ENCODE measurements around the gene DLG2.

Gene DLG2

DNA sequence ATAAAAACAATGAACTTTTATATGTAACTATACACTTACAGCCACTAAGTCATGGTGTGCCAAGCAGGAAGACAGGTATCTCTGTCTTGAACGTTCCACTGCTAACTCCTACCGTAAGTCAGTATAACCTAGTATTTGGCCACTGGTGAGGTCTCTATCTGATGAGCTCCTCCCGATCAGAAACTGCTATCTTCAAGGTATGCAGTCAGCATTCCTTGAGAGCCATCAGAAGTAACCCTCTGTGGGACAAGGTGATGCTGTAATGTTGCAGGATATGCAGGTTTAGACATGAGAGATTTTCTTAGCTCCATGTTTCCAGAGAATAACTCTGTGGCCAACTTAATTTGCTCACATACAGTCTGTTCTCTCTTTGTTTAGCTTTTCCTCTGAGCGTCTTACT is 1943.1 kb downstream of the DLG2 start:
- CTCF ChIA-PET, result no interaction called here

DNA sequence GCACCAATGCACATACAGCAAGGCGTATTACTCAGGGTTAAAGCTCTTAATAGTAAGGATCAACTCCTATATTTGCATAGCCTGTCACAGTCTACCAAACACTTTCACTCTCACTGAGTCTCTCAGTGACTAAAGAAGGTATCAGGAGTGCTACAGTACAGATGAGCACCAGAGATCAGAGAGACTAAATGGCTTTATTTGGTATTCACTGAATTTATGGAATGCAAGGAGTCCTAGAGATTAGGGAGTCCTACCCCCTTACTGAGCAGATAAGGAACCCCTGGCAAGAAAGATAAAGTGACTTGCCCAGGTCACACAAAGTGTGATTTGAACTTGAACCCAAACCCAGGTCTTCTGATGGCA is 1944.6 kb downstream of the DLG2 start:
- TF ChIP-seq, protein P1, sequence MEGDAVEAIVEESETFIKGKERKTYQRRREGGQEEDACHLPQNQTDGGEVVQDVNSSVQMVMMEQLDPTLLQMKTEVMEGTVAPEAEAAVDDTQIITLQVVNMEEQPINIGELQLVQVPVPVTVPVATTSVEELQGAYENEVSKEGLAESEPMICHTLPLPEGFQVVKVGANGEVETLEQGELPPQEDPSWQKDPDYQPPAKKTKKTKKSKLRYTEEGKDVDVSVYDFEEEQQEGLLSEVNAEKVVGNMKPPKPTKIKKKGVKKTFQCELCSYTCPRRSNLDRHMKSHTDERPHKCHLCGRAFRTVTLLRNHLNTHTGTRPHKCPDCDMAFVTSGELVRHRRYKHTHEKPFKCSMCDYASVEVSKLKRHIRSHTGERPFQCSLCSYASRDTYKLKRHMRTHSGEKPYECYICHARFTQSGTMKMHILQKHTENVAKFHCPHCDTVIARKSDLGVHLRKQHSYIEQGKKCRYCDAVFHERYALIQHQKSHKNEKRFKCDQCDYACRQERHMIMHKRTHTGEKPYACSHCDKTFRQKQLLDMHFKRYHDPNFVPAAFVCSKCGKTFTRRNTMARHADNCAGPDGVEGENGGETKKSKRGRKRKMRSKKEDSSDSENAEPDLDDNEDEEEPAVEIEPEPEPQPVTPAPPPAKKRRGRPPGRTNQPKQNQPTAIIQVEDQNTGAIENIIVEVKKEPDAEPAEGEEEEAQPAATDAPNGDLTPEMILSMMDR (conservative IDR thresholded peaks at IDR 0.05; ENCODE audit: low read depth), result no peak
- CTCF ChIA-PET, result no interaction called here
- POLR2A ChIA-PET (ENCODE audit: low non-redundant PET), result no interaction called here
- no peak for DNase-seq (ENCODE audit: low spot score)
- H3K27ac ChIP-seq, result no peak overlapping the region

More for the DNA sequence above, 1943.1 kb downstream of the DLG2 start:
- POLR2A ChIA-PET (ENCODE audit: low non-redundant PET), result no interaction called here
- TF ChIP-seq, protein P1 (conservative IDR thresholded peaks at IDR 0.05; ENCODE audit: low read depth), result no peak
- DNase-seq (ENCODE audit: low spot score), result no peak
- no peak overlapping the region for H3K27ac ChIP-seq

- ChIA-PET POLR2A (ENCODE audit: low non-redundant PET) (no interaction called here), CTCF (no interaction called here)
- DNase-seq (ENCODE audit: low spot score), result no peak
- H3K27ac ChIP-seq, result no peak overlapping the region
- TF ChIP-seq, protein P1 (conservative IDR thresholded peaks at IDR 0.05; ENCODE audit: low read depth), result no peak
These were observed 1945.1 kb downstream of the DLG2 start for GRCh38 chr11:83681906-83682610.

DNA sequence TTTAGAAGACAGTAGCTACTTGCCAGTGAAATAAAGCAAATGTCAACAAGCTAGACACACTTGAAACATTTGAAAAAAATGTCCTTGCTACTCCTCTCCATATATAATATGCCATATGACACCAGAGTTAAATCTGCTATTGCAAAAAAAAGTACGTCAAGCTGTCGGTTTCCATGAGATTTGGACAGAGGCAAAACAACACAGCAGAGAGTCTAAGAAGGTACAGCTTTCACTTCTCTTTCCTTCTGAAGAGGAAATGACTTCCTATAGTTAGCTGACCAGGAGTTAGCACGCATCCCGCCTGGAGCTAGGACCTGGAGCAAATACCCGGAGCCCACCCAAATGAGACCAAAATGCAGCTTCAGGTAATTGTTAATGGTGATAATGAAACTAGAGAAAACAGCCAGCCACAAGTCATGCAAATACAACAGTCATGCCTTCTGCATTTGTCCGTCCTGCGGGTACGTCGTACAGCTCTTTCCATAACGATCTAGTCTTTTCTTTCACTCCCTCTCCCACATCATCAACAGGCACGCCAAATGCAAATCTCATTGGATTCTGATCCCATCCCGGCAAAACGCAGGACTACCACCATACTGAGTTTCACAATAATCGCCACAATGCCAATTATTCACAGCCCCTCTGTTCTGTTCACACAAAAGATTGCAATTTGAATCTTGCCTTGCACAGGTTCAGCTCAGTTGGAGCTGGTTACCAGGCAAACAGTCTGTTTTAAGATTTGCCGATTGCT is 1945.9 kb downstream of the DLG2 start:
- ChIA-PET CTCF (interaction anchor here (1.7 kb wide), 1 partner anchor 10 kb away, joined by 9 read pairs; no protein-coding TSS in a partner anchor), POLR2A (ENCODE audit: low non-redundant PET) (no interaction called here)
- no peak for DNase-seq (ENCODE audit: low spot score)
- H3K27ac ChIP-seq, result no peak overlapping the region
- TF ChIP-seq, protein P1 (conservative IDR thresholded peaks at IDR 0.05; ENCODE audit: low read depth), result no peak

- TF ChIP-seq, protein P1 (conservative IDR thresholded peaks at IDR 0.05; ENCODE audit: low read depth), result no peak
- POLR2A ChIA-PET (ENCODE audit: low non-redundant PET), result no interaction called here
- CTCF ChIA-PET, result interaction anchor here (1.1 to 1.7 kb wide), 2 partner anchors 9 to 158 kb away, joined by 6 to 9 read pairs; no protein-coding TSS in a partner anchor
- no peak for DNase-seq (ENCODE audit: low spot score)
- no peak overlapping the region for H3K27ac ChIP-seq
These were observed 1946.8 kb downstream of the DLG2 start for GRCh38 chr11:83680321-83680720.

GRCh38 chr11:83678831-83679584 is 1948.1 kb downstream of the DLG2 start:
- DNase-seq (ENCODE audit: low spot score), result no peak
- POLR2A ChIA-PET (ENCODE audit: low non-redundant PET), result no interaction called here
- CTCF ChIA-PET, result interaction anchor here (0.7 kb wide), 1 partner anchor 1793 kb away, joined by 3 read pairs; no protein-coding TSS in a partner anchor
- TF ChIP-seq, protein P1 (conservative IDR thresholded peaks at IDR 0.05; ENCODE audit: low read depth), result no peak
- H3K27ac ChIP-seq, result no peak overlapping the region
